ENCODE measurements around the gene SEMA4D.

SEMA4D gene

DNA sequence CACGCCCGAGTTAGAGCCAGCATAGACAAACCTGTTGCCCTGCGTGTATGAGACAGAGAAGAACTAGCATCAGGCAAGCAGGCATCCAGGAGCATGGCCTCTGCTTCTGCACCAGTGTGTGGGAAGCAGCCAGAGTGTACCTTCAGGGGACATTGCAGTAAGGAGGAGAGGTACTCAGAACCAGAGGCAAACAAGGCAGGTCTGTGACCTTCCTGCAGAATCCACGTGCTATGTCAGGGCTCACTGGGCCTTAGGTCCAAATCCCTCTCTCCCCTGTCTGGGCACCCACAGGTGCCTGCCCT lies 116.7 kb downstream of the SEMA4D start:
- DNase-seq (ENCODE audit: low read depth): no peak
- no peak overlapping the region for H3K4me3 ChIP-seq (ENCODE audit: low read depth, low read length)
- TF ChIP-seq, protein P1, sequence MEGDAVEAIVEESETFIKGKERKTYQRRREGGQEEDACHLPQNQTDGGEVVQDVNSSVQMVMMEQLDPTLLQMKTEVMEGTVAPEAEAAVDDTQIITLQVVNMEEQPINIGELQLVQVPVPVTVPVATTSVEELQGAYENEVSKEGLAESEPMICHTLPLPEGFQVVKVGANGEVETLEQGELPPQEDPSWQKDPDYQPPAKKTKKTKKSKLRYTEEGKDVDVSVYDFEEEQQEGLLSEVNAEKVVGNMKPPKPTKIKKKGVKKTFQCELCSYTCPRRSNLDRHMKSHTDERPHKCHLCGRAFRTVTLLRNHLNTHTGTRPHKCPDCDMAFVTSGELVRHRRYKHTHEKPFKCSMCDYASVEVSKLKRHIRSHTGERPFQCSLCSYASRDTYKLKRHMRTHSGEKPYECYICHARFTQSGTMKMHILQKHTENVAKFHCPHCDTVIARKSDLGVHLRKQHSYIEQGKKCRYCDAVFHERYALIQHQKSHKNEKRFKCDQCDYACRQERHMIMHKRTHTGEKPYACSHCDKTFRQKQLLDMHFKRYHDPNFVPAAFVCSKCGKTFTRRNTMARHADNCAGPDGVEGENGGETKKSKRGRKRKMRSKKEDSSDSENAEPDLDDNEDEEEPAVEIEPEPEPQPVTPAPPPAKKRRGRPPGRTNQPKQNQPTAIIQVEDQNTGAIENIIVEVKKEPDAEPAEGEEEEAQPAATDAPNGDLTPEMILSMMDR (IDR thresholded peaks at IDR 0.05; ENCODE audit: insufficient read depth, low read depth, low read length, missing control alignments): no peak

- DNase-seq (ENCODE audit: low read depth): no peak
- TF ChIP-seq, protein P1 (IDR thresholded peaks at IDR 0.05; ENCODE audit: insufficient read depth, low read depth, low read length, missing control alignments): no peak
These were observed 117.2 kb downstream of the SEMA4D start for GRCh38 chr9:89380437-89381307.

GRCh38 chr9:89379508-89380115 lies 118.3 kb downstream of the SEMA4D start:
- DNase-seq (ENCODE audit: low read depth): no peak
- TF ChIP-seq, protein P1 (IDR thresholded peaks at IDR 0.05; ENCODE audit: insufficient read depth, low read depth, low read length, missing control alignments): no peak

More at GRCh38 chr9:89380437-89381307, 117.2 kb downstream of the SEMA4D start:
- H3K4me3 ChIP-seq (ENCODE audit: low read depth, low read length): no peak overlapping the region

GRCh38 chr9:89379031-89379430 lies 118.9 kb downstream of the SEMA4D start:
- TF ChIP-seq, protein P1 (IDR thresholded peaks at IDR 0.05; ENCODE audit: insufficient read depth, low read depth, low read length, missing control alignments): no peak
- no peak for DNase-seq (ENCODE audit: low read depth)
- no peak overlapping the region for H3K4me3 ChIP-seq (ENCODE audit: low read depth, low read length)

More at GRCh38 chr9:89379508-89380115, 118.3 kb downstream of the SEMA4D start:
- H3K4me3 ChIP-seq (ENCODE audit: low read depth, low read length): no peak overlapping the region

- H3K4me3 ChIP-seq (ENCODE audit: low read depth, low read length): no peak overlapping the region
- no peak for DNase-seq (ENCODE audit: low read depth)
- TF ChIP-seq, protein P1 (IDR thresholded peaks at IDR 0.05; ENCODE audit: insufficient read depth, low read depth, low read length, missing control alignments): no peak
These were observed 119.4 kb downstream of the SEMA4D start for GRCh38 chr9:89378541-89378940.

GRCh38 chr9:89377411-89377810 lies 120.5 kb downstream of the SEMA4D start:
- TF ChIP-seq, protein P1 (IDR thresholded peaks at IDR 0.05; ENCODE audit: insufficient read depth, low read depth, low read length, missing control alignments): no peak
- DNase-seq (ENCODE audit: low read depth): no peak
- H3K4me3 ChIP-seq (ENCODE audit: low read depth, low read length): no peak overlapping the region
